GM18907 (cell line): ENCODE data around the gene TNRC6A.

Experiments
- ATAC-seq: cut with Tn5 transposase; IDR thresholded peaks from one replicate; pipeline ENCODE4 v1.9.1; 2021; ENCODE audit warnings: mild to moderate bottlenecking, moderate library complexity; ENCODE audit not compliant: unreplicated experiment

The TNRC6A gene

DNA sequence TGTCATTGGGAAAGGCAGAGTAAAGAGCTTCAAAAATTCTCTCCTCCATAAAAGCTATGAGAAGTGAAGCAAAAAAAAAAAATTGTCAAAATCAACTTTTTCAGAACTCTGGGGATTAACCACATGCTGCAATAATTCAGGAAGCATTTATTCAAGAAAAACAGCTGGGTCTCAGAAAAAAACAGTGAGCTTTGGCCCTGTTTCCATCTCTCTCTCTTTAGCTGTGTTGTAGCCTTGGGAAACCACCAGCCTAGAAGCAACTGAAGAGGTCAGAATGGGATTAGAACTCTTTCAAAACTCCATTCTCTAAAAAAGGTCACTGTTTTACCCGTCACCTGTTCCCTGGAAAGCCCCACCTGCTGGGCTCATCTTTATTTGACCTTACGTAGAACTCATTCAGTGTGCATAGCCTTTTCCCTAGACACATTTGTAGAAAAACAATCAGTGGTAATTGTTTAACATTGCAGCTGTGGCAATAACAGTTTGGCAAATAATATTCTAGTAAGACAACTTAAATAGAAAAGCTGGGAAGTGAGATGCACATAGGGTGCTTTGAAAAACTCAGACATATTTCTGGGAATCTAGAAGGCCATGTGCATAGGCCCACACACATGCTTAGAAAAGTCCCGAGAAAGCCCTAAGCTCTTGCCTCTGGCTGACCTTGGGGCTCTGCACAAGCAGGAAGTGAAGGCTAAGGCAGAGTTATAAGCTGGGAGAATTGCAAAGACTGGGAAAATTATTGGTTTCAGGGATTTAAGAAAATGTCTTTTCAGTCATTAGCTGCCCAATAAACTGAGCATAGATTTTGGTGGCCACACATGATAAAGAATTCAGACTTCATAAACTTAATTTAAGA, 134.4 kb downstream of the TNRC6A start:
- no peak for ATAC-seq

DNA sequence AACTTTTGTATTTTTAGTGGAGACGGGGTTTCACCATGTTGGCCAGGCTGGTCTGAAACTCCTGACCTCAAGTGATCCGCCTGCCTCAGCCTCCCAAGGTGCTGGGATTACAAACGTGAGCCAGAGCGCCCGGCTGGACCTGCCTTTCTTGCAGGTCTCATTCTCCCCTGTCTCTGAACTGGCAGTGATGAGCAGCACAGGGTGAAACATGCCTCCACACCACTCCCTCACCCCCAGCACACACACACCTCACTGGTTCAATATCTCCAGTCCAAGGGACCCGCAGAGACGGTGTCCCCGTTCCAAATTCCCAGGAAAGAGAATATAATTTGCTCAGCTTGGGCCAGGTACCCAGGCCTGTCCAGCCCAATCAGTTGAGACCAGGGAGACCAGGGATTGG, 139.6 kb downstream of the TNRC6A start:
- ATAC-seq: no peak

DNA sequence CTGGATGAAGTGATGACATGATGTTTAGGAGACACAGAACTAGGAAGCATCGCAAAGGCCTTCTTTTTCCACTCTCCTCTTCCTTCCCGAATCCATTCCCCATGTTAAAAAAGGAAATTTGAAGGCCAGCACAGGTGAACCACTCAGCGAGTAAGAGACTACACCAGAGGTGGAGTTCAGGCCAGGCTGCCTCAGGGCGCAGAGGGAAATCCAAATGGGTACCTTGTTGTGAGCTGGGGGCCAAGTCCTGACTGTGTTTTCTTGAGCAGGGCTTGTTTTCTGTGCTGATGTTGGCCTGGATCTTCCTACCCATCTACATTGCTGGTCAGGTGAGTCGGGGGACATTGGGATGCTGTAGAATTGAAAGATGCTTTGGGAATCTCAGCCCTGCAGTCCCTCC, 142.4 kb downstream of the TNRC6A start:
- ATAC-seq: no peak

DNA sequence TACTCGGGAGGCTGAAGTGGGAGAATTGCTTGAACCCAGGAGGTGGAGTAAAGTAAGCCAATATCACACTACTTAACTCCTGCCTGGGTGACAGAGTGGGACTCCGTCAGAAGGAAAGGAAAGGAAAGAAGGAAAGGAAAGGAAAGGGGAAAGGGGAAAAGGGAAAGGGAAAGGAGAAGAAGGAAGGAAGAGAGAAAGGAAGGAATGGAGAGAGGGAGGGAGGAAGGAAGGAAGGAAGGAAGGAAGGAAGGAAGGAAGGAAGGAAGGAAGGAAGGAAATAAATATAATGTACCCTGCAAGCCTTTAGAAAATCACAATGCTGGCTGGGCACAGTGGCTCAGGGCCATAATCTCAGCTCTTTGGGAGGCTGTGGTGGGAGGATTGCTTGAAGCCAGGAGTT, 143.6 kb downstream of the TNRC6A start:
- no peak for ATAC-seq

DNA sequence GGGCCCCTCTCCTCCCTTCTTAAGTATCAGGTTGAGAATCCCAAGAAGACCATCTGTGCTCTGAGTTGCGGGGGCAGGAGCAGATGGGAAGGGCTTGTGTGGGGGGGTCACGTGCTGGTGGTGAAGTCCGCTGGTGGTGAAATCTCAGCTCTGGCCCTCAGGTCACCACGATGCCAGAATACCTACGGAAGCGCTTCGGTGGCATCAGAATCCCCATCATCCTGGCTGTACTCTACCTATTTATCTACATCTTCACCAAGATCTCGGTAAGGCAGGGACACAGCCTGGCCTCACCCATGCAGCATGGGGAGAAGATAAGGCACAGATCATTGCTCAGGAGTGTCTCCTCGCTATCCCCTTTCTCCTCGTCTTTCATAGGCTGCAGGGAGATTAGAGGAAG, 146.0 kb downstream of the TNRC6A start:
- ATAC-seq: no peak
